Tibial nerve (tissue), 4 donors: ENCODE measurements around the gene MED17.

Experiments used
- CTCF ChIP-seq, 5 experiments: fragments of 200-600 bp in 3 of 5; fragments of 450-650 bp in 2 of 5; sonication (generic) in 3 of 5; IDR thresholded peaks; one replicate each; pipeline ENCODE4 v1.5.1; 2016 to 2019; ENCODE audit warnings: antibody characterized with exemption in 5 of 5, mild to moderate bottlenecking in 3 of 5, moderate library complexity in 2 of 5
- EP300 ChIP-seq, 2 donors: sonication (generic); formaldehyde crosslinking; IDR thresholded peaks; one replicate each; pipeline ENCODE4 v1.6.1; 2017; ENCODE audit warnings: antibody characterized with exemption in 2 of 2, mild to moderate bottlenecking in 1 of 2
- POLR2A ChIP-seq, 2 donors: fragments of 450-650 bp; IDR thresholded peaks; one replicate each; pipeline ENCODE4 v1.6.1; 2017; ENCODE audit warnings: antibody characterized with exemption in 2 of 2, mild to moderate bottlenecking in 2 of 2, moderate library complexity in 2 of 2

DNA sequence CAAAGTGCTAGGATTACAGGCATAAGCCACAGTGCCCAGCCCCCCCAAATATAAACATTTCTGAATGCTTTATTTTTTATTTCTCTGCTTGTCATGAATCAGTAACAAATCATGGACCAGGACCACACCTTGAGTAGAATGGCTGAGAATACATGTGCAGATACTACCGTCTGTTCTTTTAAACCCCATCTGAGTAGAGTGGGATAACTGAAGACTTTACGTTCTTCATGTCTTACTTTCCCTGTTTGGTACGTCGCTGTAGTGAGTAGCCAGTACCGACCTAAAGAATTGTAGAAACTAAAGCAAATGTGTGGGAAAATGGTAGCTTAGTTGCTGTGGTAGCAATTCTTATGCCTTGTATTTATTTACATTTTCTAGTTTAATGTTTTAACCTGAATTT is 29.9 kb downstream of the MED17 start:
- TF ChIP-seq CTCF (IDR thresholded peaks at IDR 0.05) (no peak), POLR2A (IDR thresholded peaks at IDR 0.05) (no peak), EP300 (IDR thresholded peaks at IDR 0.05) (no peak)
